Epithelial cell of alveolus of lung (primary cell): ENCODE results near the gene NRP2. TPM values are rescaled to one million over a fixed set of nuclear protein-coding genes. Genes with fewer than 3 reads are reported as not detected.

ENCODE experiments used
- total RNA-seq: library from RNA; depleted of rRNA; stranded (reverse); fragments of >200 nt; gene quantifications from 2 replicates; pipeline ENCODE4 v1.2.1, GENCODE V29; 2015

Gene NRP2, protein sequence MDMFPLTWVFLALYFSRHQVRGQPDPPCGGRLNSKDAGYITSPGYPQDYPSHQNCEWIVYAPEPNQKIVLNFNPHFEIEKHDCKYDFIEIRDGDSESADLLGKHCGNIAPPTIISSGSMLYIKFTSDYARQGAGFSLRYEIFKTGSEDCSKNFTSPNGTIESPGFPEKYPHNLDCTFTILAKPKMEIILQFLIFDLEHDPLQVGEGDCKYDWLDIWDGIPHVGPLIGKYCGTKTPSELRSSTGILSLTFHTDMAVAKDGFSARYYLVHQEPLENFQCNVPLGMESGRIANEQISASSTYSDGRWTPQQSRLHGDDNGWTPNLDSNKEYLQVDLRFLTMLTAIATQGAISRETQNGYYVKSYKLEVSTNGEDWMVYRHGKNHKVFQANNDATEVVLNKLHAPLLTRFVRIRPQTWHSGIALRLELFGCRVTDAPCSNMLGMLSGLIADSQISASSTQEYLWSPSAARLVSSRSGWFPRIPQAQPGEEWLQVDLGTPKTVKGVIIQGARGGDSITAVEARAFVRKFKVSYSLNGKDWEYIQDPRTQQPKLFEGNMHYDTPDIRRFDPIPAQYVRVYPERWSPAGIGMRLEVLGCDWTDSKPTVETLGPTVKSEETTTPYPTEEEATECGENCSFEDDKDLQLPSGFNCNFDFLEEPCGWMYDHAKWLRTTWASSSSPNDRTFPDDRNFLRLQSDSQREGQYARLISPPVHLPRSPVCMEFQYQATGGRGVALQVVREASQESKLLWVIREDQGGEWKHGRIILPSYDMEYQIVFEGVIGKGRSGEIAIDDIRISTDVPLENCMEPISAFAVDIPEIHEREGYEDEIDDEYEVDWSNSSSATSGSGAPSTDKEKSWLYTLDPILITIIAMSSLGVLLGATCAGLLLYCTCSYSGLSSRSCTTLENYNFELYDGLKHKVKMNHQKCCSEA
- total RNA-seq, result 35.7 and 51.8 TPM in 2 replicates

DNA sequence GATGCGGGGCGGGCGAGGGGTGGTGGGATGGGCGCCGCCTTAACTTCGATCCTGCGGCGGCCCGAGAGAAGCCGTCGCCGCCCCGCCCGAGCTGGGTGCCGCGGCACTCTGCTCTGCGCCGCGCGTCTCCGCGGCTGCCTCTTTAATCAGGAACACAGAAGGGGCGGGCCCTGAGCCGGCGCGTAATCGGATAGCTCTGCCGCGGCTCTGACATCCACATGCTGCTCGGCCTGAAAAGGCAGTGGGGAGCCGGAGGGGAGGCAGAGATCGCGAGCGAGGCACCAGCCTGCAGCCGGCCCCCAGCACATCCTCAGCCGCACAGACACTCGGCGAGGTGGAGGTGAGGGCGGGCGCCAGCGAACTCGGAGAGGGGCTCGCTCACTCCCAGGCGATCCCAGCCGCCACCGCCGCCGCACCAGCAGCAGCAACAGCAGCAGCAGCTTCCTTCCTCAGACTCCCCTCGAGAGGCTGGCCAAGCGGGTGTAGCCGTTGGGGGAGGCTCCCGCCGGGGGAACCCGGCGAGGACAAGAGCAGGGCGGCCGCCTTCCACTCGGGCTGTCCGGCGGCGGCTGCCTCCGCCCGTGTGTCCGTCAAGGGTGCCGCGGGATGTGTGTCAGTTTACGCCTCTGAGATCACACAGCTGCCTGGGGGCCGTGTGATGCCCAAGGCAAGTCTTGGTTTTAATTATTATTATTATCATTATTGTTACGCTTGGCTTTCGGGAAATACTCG is at the start of gene NRP2:
TSS of gene NRP2 (plus strand) at position 263 of the 732 bp plus-strand sequence. CDS start 790 bp downstream, outside the sequence.

